GM23338 (cell line): ENCODE data around the gene FAM20C. TPM values are rescaled to one million over a fixed set of nuclear protein-coding genes. Genes with fewer than 3 reads are reported as not detected.

Experiments used
- ATAC-seq: fragments of 200-7000 bp; cut with Tn5 transposase; 3 replicates; pipeline ENCODE4 v1.9.1; 2020
- DNase-seq: peaks from one replicate; pipeline ENCODE4 v3.0.0-alpha.2; 2015; ENCODE audit warnings: low spot score
- H2AFZ ChIP-seq: fragments of 200-600 bp; sonication (generic); 2 replicates; pipeline ENCODE4 v1.8.0; 2016; ENCODE audit warnings: antibody characterized with exemption, mild to moderate bottlenecking, moderate library complexity
- H3F3A ChIP-seq: fragments of 200-600 bp; sonication (generic); replicated peaks from 2 replicates; pipeline ENCODE4 v1.8.0; 2017; ENCODE audit warnings: antibody characterized with exemption, mixed run types, low read depth
- H3K27ac ChIP-seq: fragments of 200-600 bp; sonication (generic); 2 replicates; pipeline ENCODE4 v1.6.1; 2016; ENCODE audit warnings: low read depth
- H3K27me3 ChIP-seq: fragments of 200-600 bp; sonication (generic); 2 replicates; pipeline ENCODE4 v1.8.0; 2016; ENCODE audit warnings: mild to moderate bottlenecking, mixed run types, moderate library complexity; ENCODE audit not compliant: insufficient read depth
- H3K36me3 ChIP-seq: fragments of 200-600 bp; sonication (generic); 2 replicates; pipeline ENCODE4 v1.8.0; 2016; ENCODE audit warnings: mild to moderate bottlenecking; ENCODE audit not compliant: insufficient read depth
- H3K4me1 ChIP-seq: fragments of 200-600 bp; sonication (generic); 2 replicates; pipeline ENCODE4 v1.8.0; 2016; ENCODE audit warnings: mild to moderate bottlenecking, moderate library complexity; ENCODE audit not compliant: insufficient read depth
- H3K4me2 ChIP-seq: fragments of 200-600 bp; sonication (generic); 2 replicates; pipeline ENCODE4 v1.7.1; 2017; ENCODE audit warnings: mixed run types
- H3K4me3 ChIP-seq: fragments of 200-600 bp; sonication (generic); 2 replicates; pipeline ENCODE4 v1.6.1; 2016; ENCODE audit warnings: mixed run types
- H3K79me2 ChIP-seq: fragments of 200-600 bp; sonication (generic); replicated peaks from 2 replicates; pipeline ENCODE4 v1.8.0; 2017; ENCODE audit warnings: mild to moderate bottlenecking; ENCODE audit not compliant: insufficient read depth
- H3K9me2 ChIP-seq: fragments of 200-600 bp; sonication (generic); 2 replicates; pipeline ENCODE4 v1.8.0; 2017; ENCODE audit not compliant: insufficient read depth
- H4K20me1 ChIP-seq: fragments of 200-600 bp; sonication (generic); replicated peaks from 2 replicates; pipeline ENCODE4 v1.8.0; 2017; ENCODE audit warnings: mild to moderate bottlenecking; ENCODE audit not compliant: insufficient read depth
- H3K27ac Mint-ChIP-seq: 2 replicates; pipeline ENCODE4 v1.8.0; 2020; ENCODE audit warnings: inconsistent platforms, mild to moderate bottlenecking, moderate library complexity, mixed read lengths
- H3K27me3 Mint-ChIP-seq: 3 replicates; pipeline ENCODE4 v1.8.0; 2022; ENCODE audit warnings: low read depth, mild to moderate bottlenecking, moderate library complexity, mixed read lengths, inconsistent platforms; ENCODE audit not compliant: insufficient read depth, poor library complexity
- H3K36me3 Mint-ChIP-seq: 3 replicates; pipeline ENCODE4 v1.8.0; 2021; ENCODE audit warnings: low read depth, mild to moderate bottlenecking, inconsistent platforms, moderate library complexity, mixed read lengths
- H3K4me1 Mint-ChIP-seq: 3 replicates; pipeline ENCODE4 v1.8.0; 2020; ENCODE audit warnings: mild to moderate bottlenecking, inconsistent platforms, mixed read lengths
- H3K4me3 Mint-ChIP-seq: 3 replicates; pipeline ENCODE4 v1.8.0; 2021; ENCODE audit warnings: moderate library complexity, mild to moderate bottlenecking, inconsistent platforms, mixed read lengths
- H3K9me3 Mint-ChIP-seq: 3 replicates; pipeline ENCODE4 v1.8.0; 2020; ENCODE audit warnings: moderate library complexity, mild to moderate bottlenecking, inconsistent platforms, mixed read lengths
- CREB1 ChIP-seq: fragments of 250-450 bp; sonication (Bioruptor Pico); IDR thresholded peaks from 2 replicates; pipeline ENCODE4 v1.5.0; 2020; ENCODE audit warnings: low read depth, mild to moderate bottlenecking, moderate library complexity
- CTCF ChIP-seq, 2 experiments: fragments of 200-600 bp in 1 of 2; sonication (generic) in 1 of 2; conservative IDR thresholded peaks; 2 replicates each; pipeline versions ENCODE4 v1.5.1 to v1.6.1; 2016 to 2017; ENCODE audit warnings: antibody characterized with exemption in 2 of 2, low read depth in 2 of 2, mild to moderate bottlenecking in 2 of 2, moderate library complexity in 1 of 2
- ETS1 ChIP-seq: IDR thresholded peaks from 2 replicates; pipeline ENCODE4 v1.6.1; 2016; ENCODE audit warnings: antibody characterized with exemption
- EZH2 ChIP-seq: fragments of 200-600 bp; sonication (generic); IDR thresholded peaks from one replicate; pipeline ENCODE4 v1.8.0; 2017; ENCODE audit warnings: antibody characterized with exemption, mild to moderate bottlenecking, low read depth; ENCODE audit not compliant: unreplicated experiment
- EZH2phosphoT487 ChIP-seq: fragments of 200-600 bp; sonication (generic); IDR thresholded peaks from one replicate; pipeline ENCODE4 v1.8.1; 2018; ENCODE audit warnings: antibody characterized with exemption; ENCODE audit not compliant: unreplicated experiment
- JUNB ChIP-seq: IDR thresholded peaks from one replicate; pipeline ENCODE4 v1.6.1; 2016; ENCODE audit warnings: antibody characterized with exemption; ENCODE audit not compliant: unreplicated experiment
- NANOG ChIP-seq: IDR thresholded peaks from 2 replicates; pipeline ENCODE4 v1.6.1; 2016; ENCODE audit warnings: antibody characterized with exemption, borderline replicate concordance
- POLR2AphosphoS5 ChIP-seq: IDR thresholded peaks from 2 replicates; pipeline ENCODE4 v1.6.1; 2016; ENCODE audit warnings: antibody characterized with exemption, low read depth
- REST ChIP-seq: IDR thresholded peaks from one replicate; pipeline ENCODE4 v1.6.1; 2018; ENCODE audit warnings: antibody characterized with exemption; ENCODE audit not compliant: unreplicated experiment
- STAT1 ChIP-seq: IDR thresholded peaks from one replicate; pipeline ENCODE4 v1.6.1; 2016; ENCODE audit warnings: antibody characterized with exemption; ENCODE audit not compliant: unreplicated experiment
- ZNF114 ChIP-seq: fragments of 250-450 bp; sonication (Bioruptor Pico); IDR thresholded peaks from 2 replicates; pipeline ENCODE4 v1.5.0; 2020; ENCODE audit warnings: mild to moderate bottlenecking, moderate library complexity
- ZNF331 ChIP-seq: fragments of 250-450 bp; sonication (Bioruptor Pico); IDR thresholded peaks from 2 replicates; pipeline ENCODE4 v1.5.0; 2020; ENCODE audit warnings: low read depth, mild to moderate bottlenecking, moderate library complexity
- ZNF462 ChIP-seq: fragments of 250-450 bp; sonication (Bioruptor Pico); IDR thresholded peaks from 2 replicates; pipeline ENCODE4 v1.5.0; 2020; ENCODE audit warnings: mild to moderate bottlenecking, moderate library complexity
- polyA plus RNA-seq: library from polyadenylated mRNA; unstranded; fragments of >200 nt; fragmentation: Nextera tagmentation; extraction: Ambion mirVana; gene quantifications from 2 replicates; pipeline ENCODE4 v1.2.1, GENCODE V29; 2016
- total RNA-seq: library from RNA; depleted of rRNA; stranded (reverse); fragments of >200 nt; shearing (Covaris generic); gene quantifications from 2 replicates; pipeline ENCODE4 v1.2.3, GENCODE V29; 2014

The FAM20C gene
- total and polyA plus RNA-seq, 2 experiments from 2014 or later, result 7.6 to 24.8 TPM

- peaks cover 9% of the 10 kb centered on the region; the same call in 2 of the 3 replicates for H3K9me3 Mint-ChIP-seq
- Histone ChIP-seq H2AFZ (no peak overlapping the region), H3K9me2 (peaks cover 4% of the 10 kb centered on the region; the same call in 1 of the 2 replicates), H3K4me2 (no peak overlapping the region), H3K4me3 (no peak overlapping the region), H3K27ac (no peak overlapping the region), H3K36me3 (no peaks in the 10 kb centered on the region), H3K79me2 (peaks cover 8% of the 10 kb centered on the region; the same call in 1 of the 2 replicates), H3K27me3 (no peaks in the 10 kb centered on the region), H3K4me1 (no peaks in the 10 kb centered on the region), H3F3A (no peaks in the 10 kb centered on the region), H4K20me1 (no peaks in the 10 kb centered on the region)
- H3K4me1 Mint-ChIP-seq, result no peaks in the 10 kb centered on the region
- peaks cover 13% of the 10 kb centered on the region for H3K36me3 Mint-ChIP-seq
- no peak for TF ChIP-seq CREB1 (CRISPR knock-in tag)
- TF ChIP-seq ZNF462 (CRISPR knock-in tag), result no peak
- TF ChIP-seq NANOG, result no peak
- TF ChIP-seq STAT1, result no peak
- no peak for TF ChIP-seq REST
- TF ChIP-seq ZNF114 (CRISPR knock-in tag), result no peak
- no peak for TF ChIP-seq EZH2phosphoT487
- no peak for TF ChIP-seq EZH2
- no peak for TF ChIP-seq JUNB
- no peak for TF ChIP-seq CTCF (conservative IDR thresholded peaks at IDR 0.05; ENCODE audit: low read depth in 2 of 2)
- no peak for TF ChIP-seq ETS1
- no peak for TF ChIP-seq POLR2AphosphoS5
- TF ChIP-seq ZNF331, result no peak
- peaks cover 6% of the 10 kb centered on the region for H3K27me3 Mint-ChIP-seq
- DNase-seq (no peak), ATAC-seq (no peak)
- H3K4me3 Mint-ChIP-seq, result no peak overlapping the region
- no peak overlapping the region for H3K27ac Mint-ChIP-seq
Observed at GRCh38 chr7:236967-237366, 44.6 kb downstream of the FAM20C start.
